OCI-LY7 (cell line): ENCODE data around the gene GOLPH3.

Experiments used
- EZH2phosphoT487 ChIP-seq: fragments of 200-600 bp; sonication (generic); IDR thresholded peaks from 2 replicates; pipeline ENCODE4 v1.6.1; 2018; ENCODE audit warnings: low read depth, borderline replicate concordance, mild to moderate bottlenecking, mixed run types, antibody characterized with exemption, low read length, moderate library complexity, mixed read lengths
- TF ChIP-seq, protein P1 (sequence below): fragments of 200-600 bp; sonication (generic); conservative IDR thresholded peaks from 2 replicates; pipeline ENCODE4 v1.5.1; 2014; ENCODE audit warnings: mild to moderate bottlenecking, antibody characterized with exemption, low read length, moderate library complexity, mixed read lengths

GRCh38 chr5:32151198-32151597, 22.9 kb downstream of the GOLPH3 start:
- TF ChIP-seq, protein P1, sequence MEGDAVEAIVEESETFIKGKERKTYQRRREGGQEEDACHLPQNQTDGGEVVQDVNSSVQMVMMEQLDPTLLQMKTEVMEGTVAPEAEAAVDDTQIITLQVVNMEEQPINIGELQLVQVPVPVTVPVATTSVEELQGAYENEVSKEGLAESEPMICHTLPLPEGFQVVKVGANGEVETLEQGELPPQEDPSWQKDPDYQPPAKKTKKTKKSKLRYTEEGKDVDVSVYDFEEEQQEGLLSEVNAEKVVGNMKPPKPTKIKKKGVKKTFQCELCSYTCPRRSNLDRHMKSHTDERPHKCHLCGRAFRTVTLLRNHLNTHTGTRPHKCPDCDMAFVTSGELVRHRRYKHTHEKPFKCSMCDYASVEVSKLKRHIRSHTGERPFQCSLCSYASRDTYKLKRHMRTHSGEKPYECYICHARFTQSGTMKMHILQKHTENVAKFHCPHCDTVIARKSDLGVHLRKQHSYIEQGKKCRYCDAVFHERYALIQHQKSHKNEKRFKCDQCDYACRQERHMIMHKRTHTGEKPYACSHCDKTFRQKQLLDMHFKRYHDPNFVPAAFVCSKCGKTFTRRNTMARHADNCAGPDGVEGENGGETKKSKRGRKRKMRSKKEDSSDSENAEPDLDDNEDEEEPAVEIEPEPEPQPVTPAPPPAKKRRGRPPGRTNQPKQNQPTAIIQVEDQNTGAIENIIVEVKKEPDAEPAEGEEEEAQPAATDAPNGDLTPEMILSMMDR = no peak
- TF ChIP-seq EZH2phosphoT487 = no peak
